Activated T-cell treated with anti-CD3 and anti-CD28 coated beads for 4 hours (primary cell): ENCODE data around the gene CELA3A.
"Not testable (repeated sequence)": the region's sequence is repeated elsewhere in the genome, so short reads cannot be mapped to it uniquely, and the experiment has no call there.

ENCODE experiments used
- DNase-seq: peaks from one replicate; pipeline ENCODE4 v3.0.0-alpha.2; 2020

Gene CELA3A

DNA sequence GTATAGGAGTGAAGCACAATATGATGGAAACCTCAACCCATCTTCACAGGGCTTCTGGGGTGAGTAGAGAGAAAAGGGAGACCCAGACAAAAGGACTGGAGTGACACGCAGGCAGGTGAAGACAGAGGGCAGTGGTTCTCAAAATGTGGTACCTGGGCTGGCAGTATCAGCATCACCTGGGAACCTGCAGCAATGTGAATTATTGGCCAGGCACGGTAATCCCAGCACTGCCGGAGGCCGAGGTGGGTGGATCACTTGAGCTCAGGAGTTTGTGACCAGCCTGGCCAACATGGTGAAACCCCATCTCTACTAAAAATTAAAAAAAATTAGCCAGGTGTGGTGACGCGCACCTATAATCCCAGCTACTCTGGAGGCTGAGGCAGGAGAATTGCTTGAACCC, 19.3 kb upstream of the CELA3A start:
- not testable (repeated sequence) for DNase-seq

DNA sequence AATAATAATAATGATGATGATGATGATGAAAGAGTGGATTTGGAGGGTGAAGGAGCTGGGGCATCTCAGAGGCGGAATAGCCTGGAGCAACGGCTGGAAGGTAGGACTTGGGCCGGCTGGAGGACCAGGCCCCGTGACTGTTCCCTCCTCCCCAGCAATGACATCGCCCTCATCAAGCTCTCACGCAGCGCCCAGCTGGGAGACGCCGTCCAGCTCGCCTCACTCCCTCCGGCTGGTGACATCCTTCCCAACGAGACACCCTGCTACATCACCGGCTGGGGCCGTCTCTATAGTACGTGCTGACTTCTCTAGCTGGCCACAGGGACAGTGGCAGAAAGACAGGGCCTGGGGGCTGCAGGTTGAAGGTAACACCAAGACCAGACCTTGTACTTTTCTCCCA, 17.9 kb upstream of the CELA3A start:
- not testable (repeated sequence) for DNase-seq

DNA sequence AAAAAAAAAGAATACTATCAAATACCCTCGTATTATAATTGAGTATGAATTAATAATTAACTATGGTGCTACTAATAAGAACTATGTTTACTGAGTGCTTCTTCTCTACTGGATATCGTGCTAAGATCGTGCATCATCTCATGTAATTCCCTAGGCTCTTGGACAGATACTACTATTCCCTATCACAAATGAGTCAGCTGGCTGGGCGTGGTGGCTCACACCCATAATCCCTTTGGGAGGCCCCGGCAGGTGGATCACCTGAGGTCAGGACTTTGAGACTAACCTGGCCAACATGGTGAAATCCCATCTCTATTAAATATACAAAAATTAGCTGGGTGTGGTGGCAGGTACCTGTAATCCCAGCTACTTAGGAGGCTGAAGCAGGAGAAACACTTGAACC, 15.6 kb upstream of the CELA3A start:
- DNase-seq = not testable (repeated sequence)

DNA sequence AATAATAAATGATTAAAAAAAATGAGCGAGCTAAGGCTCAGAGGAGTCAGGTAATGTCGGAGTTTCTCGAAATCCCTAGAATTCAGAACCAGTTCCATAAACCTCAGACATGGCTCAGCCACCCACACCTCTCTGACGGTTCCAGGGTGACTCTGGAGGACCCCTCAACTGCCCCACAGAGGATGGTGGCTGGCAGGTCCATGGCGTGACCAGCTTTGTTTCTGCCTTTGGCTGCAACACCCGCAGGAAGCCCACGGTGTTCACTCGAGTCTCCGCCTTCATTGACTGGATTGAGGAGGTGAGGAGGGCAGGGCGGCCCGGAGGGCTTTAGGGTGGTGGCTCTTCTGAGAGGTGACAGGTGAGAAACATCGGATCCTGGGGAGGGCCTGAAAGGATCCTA, 15.1 kb upstream of the CELA3A start:
- not testable (repeated sequence) for DNase-seq

DNA sequence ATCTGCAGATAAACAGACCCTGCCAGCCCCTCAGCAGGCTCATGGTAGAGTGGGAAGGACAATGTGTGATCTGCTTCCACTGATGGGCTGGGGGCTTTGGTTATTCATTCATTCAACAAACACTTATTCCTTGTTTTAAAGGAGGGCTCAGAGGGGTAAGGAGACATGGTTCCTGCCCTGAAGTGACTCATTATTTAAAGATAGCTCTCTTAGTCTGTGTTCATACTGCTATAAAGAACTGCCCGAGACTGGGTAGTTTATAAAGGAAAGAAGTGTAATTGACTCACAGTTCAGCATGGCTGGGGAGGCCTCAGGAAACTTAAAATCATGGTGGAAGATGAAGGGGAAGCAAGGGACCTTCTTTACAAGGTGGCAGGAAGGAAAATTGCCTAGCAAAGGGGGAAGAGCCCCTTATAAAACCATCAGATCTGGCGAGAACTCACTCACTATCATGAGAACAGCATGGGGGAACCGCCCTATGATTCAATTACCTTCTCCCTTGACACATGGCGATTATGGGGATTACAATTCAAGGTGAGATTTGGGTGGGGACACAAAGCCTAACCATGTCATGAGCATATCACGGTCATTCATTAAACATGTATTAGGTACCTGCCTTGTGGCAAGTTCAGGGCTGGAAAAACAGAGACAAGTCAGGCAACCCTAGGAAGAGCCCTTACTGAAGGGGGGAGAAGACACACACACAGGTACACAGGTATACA, 11.6 kb upstream of the CELA3A start:
- DNase-seq = not testable (repeated sequence)

DNA sequence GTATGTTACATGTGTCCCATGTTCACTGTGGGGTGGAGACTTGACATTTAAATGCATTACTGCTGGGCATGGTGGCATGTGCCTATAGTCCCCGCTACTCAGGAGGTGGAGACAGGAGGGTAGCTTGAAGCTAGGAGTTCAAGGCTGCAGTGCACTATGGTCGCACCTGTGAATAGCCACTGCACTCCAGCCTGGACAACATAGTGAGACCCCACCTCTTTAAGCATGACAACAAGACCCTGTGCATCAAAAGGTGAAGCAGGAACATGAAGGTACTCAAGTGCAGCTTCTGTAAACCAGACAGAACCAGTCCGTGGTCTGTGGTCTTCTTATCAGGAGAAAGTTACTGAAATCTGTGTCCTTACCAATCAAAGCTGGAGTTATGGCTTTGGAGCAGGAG, 9.3 kb upstream of the CELA3A start:
- not testable (repeated sequence) for DNase-seq

DNA sequence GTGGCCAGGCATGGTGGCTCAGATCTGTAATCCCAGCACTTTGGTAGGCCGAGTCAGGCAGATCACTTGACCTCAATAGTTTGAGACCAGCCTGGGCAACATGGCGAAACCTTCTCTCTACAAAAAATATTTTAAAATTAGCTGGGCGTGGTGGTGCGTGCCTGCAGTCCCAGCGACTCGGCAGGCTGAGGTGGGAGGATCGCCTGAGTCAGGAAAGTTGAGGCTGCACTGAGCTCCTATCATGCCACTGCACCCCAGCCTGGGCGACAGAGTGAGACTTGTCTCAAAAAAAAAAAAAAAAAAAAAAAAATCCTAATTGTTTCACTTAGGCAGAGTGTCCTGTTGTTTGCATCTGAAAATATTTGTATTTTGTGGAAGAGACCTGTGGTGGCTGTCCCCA, 6.7 kb upstream of the CELA3A start:
- DNase-seq = not testable (repeated sequence)

DNA sequence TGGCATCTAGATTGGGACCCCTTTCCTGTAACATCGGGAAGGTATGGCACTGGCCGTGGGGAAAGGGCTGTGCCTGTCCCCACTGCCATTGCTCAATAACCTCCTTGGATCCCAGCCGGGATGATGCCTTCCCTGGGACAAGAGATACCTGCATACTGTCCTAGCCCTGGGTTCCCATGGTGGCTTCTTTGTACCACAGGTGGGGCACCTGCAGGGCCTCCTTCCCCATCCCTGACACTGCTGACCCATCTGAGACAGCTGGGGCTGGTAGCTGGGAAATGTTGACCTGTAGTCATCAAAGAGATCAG, 4.8 kb upstream of the CELA3A start:
- not testable (repeated sequence) for DNase-seq

DNA sequence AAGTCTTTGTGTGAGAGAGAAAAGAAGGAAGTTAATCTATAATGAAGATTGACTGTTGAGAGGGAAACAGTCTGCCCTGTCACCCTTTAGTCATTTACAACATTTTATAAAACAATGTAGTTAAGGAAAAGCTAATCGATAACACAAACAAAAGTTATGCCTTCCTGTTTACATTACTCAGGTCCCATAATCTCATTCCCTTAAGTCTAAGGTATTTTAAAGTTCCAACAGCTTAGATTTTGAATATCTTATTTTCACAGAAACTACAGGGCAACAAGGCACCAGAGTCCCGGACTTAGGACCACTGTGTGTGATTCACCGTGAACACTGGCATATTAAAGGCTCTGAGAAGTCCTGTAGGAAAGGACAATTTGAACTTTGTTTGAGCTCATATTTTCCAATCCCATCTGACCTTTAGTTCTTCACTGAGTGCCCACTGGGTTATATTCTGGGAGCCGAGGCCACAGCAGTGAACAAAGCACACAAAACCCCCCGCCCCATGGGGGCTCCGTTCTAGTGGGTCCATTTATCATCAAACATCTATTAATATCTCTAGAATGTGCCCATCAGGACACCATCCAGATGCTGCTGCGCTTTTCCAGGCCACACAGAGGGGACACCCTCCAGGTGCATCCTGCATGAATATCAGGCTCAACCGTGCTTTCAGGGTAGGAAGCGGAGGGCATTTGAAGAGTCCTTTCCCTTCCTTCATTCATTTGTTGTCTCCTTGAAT, 3.4 kb upstream of the CELA3A start:
- not testable (repeated sequence) for DNase-seq

DNA sequence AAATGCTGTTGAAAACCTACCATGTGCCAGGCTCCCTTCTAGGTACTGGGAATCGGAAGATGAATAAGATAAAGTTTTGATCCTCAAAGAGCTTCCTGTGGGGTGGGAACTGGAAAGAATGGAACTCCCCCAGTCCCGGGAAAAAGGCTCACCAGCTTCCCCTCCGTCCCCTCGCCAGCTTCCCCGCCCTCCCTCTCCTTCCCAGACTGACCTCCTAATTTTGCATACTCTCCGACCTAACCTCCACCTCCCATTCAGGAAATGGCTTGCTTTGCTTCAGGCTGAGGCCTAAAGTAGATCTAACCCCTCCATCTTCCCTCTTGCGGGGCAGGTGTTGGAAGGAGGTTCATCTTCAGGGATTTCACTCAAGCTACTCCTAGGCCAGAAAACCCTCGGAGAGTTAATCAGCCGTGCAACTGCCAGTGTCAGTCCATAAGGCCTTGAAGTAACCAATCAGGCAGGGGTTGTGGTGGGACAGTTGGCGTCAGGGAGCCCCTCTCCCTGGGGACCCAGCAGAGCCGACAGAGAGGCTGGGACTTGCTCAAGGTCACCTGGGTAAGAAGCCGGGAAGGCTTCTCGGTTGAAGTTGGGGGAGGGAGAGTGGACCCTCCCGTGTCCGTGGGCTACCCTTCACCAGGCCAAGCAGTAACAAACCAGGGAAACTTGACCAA, 2.7 kb upstream of the CELA3A start:
- DNase-seq = not testable (repeated sequence)

DNA sequence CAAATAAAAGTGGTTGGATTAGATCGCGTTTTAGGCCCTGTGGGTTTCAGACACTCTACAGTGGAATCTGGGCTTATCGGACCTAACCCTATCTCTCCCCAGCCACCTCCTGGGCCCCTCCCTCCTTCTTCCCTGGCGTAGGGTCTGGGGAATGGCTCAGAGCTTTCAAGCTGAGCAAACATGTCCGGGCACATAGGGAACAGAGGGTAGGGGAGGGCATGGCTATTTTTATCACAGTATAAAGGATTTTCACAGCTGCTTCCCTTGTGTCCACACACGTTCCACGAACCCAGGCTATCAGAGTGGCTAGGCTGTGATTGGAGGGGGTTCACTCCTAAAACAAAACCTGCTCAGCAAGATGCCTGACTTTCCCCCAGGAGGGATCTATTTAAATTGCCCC, 1.8 kb upstream of the CELA3A start:
- DNase-seq = not testable (repeated sequence)

DNA sequence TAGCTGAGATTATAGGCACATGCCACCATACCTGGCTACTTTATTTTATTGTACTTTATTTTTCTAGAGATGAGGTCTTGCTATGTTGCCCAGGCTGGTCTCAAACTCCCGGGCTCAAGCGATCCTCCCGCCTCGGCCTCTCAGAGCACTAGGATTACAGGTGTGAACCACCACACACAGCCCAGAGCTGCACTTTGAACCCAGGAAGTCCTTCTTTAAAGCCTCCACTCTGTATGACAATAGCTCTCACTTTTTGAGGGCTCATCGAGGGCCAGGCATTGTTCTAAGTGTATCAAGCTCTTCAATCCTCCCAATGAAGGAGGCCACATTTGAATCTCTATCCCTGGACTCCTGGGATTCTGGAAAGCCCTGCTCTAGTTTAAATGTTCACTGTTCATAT, 1.0 kb downstream of the CELA3A start:
- not testable (repeated sequence) for DNase-seq

DNA sequence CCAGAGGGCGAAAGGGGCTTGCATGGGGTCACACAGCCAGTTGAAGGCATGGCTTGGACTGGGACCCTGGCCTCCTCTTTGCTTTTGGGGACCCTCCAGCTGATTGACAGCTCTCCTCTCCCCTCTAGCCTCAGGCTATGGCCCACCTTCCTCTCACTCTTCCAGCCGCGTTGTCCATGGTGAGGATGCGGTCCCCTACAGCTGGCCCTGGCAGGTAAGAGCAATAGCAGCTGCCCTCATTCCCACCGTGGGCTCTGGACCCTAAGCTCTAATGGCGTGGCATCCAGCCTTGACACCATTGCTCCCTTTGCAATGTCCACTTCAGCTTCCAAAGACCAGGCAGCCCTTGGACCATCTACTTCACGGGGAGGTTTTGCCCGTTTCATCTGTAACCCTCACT, 1.4 kb downstream of the CELA3A start:
- DNase-seq = not testable (repeated sequence)

DNA sequence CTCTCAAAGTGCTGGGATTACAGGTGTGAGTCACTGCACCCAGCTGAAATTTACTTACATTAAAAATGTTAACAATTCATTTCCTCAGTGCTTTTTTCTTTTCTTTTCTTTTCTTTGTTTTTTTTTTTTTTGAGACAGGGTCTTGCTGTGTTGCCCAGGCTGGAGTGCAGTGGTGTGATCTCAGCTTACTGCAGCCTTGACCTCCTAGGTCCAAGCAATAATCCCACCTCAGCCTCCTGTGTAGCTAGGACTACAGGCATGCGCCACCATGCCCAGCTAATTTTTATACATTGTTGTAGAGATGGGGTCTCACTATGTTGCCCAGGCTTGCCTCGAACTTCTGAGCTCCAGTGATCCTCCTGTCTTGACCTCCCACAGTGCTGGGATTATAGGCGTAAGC, 2.5 kb downstream of the CELA3A start:
- DNase-seq = not testable (repeated sequence)

DNA sequence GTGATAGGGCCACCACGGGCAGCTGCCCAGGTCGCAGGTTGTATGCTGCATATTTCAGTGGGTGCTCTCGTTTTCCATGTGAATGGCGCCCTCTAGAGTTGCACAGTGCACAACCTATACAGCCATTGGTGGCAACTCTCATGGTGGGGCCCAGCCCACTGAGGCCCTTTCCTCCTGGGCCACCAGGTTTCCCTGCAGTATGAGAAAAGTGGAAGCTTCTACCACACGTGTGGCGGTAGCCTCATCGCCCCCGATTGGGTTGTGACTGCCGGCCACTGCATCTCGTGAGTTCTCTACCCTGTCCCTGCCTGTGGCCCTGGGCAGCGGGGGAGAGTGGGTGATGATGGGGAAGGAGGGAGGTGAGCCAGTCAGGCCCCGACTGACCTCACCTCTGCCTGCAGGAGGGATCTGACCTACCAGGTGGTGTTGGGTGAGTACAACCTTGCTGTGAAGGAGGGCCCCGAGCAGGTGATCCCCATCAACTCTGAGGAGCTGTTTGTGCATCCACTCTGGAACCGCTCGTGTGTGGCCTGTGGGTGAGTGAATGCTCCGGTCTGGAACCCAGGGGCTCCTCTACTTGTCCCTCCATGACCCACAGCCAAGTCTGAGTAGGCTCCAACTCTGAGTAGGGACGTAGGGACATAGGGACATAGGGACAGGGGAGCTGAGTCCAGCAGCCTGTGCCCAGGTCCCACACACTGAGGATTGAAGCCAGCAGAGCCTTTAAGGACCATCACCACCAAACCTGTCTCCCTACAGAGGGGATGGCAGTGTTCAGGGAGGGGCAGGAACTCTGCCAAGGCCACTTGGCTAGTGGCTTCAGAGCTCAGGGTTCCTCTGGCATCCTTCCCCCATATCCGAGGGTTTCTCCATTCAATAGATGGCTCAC, 4.0 kb downstream of the CELA3A start:
- DNase-seq = not testable (repeated sequence)

DNA sequence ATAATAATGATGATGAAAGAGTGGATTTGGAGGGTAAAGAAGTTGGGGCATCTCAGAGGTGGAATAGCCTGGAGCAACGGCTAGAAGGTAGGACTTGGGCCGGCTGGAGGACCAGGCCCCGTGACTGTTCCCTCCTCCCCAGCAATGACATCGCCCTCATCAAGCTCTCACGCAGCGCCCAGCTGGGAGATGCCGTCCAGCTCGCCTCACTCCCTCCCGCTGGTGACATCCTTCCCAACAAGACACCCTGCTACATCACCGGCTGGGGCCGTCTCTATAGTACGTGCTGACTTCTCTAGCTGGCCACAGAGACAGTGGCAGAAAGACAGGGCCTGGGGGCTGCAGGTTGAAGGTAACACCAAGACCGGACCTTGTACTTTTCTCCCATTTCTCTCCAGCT, 5.3 kb downstream of the CELA3A start:
- not testable (repeated sequence) for DNase-seq

DNA sequence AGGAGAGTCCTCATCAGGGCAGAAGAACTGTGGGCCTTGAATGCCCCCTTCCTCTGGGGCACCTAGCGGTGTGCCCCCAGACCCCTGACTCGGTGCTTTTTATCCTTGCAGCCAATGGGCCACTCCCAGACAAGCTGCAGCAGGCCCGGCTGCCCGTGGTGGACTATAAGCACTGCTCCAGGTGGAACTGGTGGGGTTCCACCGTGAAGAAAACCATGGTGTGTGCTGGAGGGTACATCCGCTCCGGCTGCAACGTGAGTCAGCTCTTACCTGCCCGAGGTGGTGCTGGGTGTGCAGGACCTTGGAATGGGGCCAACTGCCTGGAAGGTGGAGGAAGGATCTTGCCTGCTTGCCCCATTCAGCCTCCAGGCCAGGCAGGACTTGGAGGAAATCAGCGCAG, 5.8 kb downstream of the CELA3A start:
- DNase-seq = not testable (repeated sequence)

DNA sequence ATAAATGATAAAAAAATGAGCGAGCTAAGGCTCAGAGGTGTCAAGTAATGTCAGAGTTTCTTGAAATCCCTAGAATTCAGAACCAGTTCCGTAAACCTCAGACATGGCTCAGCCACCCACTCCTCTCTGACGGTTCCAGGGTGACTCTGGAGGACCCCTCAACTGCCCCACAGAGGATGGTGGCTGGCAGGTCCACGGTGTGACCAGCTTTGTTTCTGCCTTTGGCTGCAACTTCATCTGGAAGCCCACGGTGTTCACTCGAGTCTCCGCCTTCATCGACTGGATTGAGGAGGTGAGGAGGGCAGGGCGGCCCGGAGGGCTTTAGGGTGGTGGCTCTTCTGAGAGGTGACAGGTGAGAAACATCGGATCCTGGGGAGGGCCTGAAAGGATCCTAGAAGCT, 8.1 kb downstream of the CELA3A start:
- not testable (repeated sequence) for DNase-seq

DNA sequence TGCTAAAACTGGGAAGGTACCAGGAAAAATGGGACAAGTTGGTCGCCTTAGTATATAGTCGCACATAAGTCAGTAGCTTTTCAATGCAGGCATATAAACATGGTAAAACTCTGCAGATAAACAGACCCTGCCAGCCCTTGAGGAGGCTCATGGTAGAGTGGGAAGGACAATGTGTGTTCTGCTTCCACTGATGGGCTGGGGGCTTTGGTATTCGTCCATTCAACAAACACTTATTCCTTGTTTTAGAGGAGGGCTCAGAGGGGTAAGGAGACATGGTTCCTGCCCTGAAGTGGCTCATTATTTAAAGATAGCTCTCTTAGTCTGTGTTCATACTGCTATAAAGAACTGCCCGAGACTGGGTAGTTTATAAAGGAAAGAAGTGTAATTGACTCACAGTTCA, 11.3 kb downstream of the CELA3A start:
- DNase-seq = not testable (repeated sequence)

DNA sequence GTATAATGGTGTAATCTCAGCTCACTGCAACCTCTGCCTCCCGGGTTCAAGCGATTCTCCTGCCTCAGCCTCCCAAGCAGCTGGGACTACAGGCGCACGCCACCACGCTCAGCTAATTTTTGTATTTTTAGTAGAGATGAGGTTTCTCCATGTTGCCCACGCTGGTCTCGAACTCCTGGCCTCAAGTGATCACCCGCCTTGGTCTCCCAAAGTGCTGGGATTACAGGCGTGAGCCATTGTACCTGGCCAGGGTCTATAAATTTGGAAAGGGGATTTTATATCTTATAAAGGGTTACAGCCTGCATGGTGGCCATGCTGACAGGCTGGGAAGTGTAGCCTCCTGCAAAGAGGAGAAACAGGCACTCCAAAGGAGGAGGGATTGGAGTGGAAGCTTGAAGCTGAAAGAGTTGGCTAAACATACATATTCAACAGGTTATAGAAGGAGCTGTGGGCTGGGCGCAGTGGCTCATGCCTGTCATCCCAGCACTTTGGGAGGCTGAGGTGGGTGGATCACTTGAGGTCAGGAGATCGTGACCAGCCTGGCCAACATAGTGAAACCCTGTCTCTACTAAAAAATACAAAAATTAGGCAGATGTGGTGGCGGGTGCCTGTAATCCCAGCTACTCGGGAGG, 13.2 kb downstream of the CELA3A start:
- DNase-seq = not testable (repeated sequence)

DNA sequence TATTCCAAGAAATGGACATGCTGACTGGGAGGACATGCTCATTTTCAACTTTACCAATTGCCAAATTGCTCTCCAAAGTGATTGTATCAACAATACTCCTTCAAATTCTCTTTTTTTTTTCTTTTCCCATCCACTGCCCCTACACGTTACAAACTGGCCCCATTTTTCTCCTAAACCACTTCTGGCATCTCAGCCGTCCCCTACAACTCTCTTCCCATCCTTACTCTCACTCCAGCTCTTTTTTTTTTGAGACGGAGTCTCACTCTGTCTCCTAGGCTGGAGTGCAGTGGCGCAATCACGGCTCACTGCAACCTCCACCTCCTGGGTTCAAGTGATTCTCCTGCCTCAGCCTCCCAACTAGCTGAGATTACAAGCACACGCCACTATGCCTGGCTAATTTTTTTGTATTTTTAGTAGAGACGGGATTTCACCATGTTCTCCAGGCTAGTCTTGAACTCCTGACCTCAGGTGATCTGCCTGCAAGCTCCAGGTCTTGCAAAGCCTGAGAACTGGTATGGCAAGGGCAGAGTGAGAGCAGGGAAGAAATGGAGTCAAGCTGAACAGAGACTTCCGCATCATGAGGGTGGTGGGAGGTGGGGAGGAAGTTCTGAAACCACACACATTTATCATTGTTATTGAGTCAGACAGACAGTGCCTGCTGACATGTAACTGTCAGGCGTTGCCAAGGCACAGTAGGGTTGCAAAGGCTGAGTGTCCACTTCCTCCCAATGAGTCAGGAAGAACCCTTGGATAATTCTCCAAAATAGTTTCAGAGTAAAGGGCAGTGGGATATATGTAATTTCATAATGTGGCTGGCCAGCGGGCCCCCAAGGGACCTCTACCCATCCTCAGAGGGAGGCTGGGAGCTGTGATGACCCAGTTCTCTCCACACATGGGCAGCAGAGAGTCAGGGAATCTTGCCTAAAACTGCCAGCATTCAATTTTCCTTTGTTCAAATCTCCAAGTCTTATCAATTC, 17.4 kb downstream of the CELA3A start:
- peak; percentile 57 for DNase-seq
